ENCODE data around the gene DOCK3.
"Not testable (repeated sequence)": the region's sequence is repeated elsewhere in the genome, so short reads cannot be mapped to it uniquely, and the experiment has no call there.

The DOCK3 gene

GRCh38 chr3:50652709-50653108 lies 22.0 kb upstream of the DOCK3 start:
- peak; percentile 52 to 56 for DNase-seq

- DNase-seq, result no peak
Observed at GRCh38 chr3:50653937-50654595, 20.7 kb upstream of the DOCK3 start.

GRCh38 chr3:50655009-50655830 lies 19.5 kb upstream of the DOCK3 start:
- peak; percentile 20 to 30 for DNase-seq

GRCh38 chr3:50656417-50657195 lies 18.1 kb upstream of the DOCK3 start:
- DNase-seq, result no peak

GRCh38 chr3:50657407-50657806 lies 17.3 kb upstream of the DOCK3 start:
- no peak for DNase-seq

GRCh38 chr3:50657816-50658215 lies 16.9 kb upstream of the DOCK3 start:
- no peak for DNase-seq

- no peak for DNase-seq
Observed at GRCh38 chr3:50658416-50658815, 16.3 kb upstream of the DOCK3 start.

GRCh38 chr3:50658831-50659230 lies 15.9 kb upstream of the DOCK3 start:
- no peak for DNase-seq

- no peak for DNase-seq
Observed at GRCh38 chr3:50660386-50660785, 14.3 kb upstream of the DOCK3 start.

GRCh38 chr3:50661321-50661837 lies 13.3 kb upstream of the DOCK3 start:
- DNase-seq, result no peak

- no peak for DNase-seq
Observed at GRCh38 chr3:50662408-50662807, 12.3 kb upstream of the DOCK3 start.

GRCh38 chr3:50665081-50665840 lies 9.5 kb upstream of the DOCK3 start:
- no peak for DNase-seq

GRCh38 chr3:50665841-50666115 lies 8.9 kb upstream of the DOCK3 start:
- DNase-seq, result not testable (repeated sequence)

GRCh38 chr3:50666837-50667236 lies 7.9 kb upstream of the DOCK3 start:
- DNase-seq, result no peak

- no peak for DNase-seq
Observed at GRCh38 chr3:50671331-50671730, 3.4 kb upstream of the DOCK3 start.

- no peak for DNase-seq
Observed at GRCh38 chr3:50672656-50673055, 2.1 kb upstream of the DOCK3 start.

GRCh38 chr3:50673931-50674330 lies 796 bp upstream of the DOCK3 start:
- no peak for DNase-seq

- peak; percentile 51 to 58 for DNase-seq
Observed at GRCh38 chr3:50675179-50676030, 678 bp downstream of the DOCK3 start.

GRCh38 chr3:50676031-50676705 lies 1.4 kb downstream of the DOCK3 start:
- no peak for DNase-seq

GRCh38 chr3:50687127-50687751 lies 12.5 kb downstream of the DOCK3 start:
- DNase-seq, result no peak

GRCh38 chr3:50687916-50688315 lies 13.2 kb downstream of the DOCK3 start:
- DNase-seq, result no peak
